Measurements from ENCODE around the gene TPPP2. TPM values are rescaled to one million over a fixed set of nuclear protein-coding genes. Genes with fewer than 3 reads are reported as not detected.

Gene TPPP2
- total RNA-seq, 1 experiment from 2014 or later, result not detected

DNA sequence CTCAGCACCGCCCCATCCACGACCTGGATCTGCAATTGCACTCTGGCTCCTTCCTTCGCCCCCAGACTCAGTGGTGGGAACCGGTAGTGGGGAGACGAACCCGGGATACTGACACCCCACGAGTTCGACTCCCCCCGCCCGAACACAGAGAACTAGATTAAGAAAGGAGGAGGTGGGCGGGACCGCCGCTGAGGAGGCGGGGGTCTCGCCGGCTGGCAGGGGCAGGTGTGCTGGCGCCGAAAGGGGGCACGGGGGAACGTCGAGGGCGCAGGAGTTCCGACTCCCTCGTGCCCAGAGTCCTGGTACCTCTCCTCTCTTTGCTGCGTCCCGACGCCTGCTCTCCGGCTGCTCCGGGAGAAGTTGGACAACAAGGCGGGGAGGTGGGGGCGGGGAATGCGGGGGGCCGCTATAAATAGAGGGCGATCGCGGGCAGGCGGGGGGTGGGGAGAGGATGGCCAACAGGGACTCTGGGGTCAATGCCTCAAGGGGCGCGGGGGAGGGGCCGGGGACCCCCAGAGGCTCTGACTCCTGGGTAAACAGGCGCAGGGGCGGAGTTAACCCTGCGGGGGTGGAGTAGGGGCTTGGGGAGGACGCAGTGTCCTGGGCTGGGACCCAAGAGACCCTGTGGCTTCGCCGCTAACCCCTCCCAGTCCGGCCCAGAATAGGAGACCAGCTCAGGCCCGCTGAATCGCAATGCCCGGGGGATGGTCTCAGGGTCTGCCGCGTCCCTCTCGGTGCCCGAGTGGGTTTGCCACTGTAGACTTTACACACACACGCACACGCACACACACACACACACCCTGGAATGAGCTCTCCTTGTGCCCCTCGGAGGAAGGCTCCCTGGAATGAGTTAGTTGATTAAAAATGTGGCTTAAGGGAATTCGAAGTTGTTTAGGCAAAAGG, 4.4 kb upstream of the TPPP2 start:
- H4K20me1 ChIP-seq (ENCODE audit: insufficient read depth, low read depth, low read length), result 0 out of 2 replicates have a peak, but pooled peaks cover 3% of the 10 kb centered on the region
- H3K9me2 ChIP-seq (replicated peaks; ENCODE audit: insufficient read depth, low read length), result no peaks in the 10 kb centered on the region
- no peak overlapping the region for H3K27ac ChIP-seq (ENCODE audit: low read length)
- no peaks in the 10 kb centered on the region for H3K9me3 ChIP-seq (ENCODE audit: low read length)
- no peaks in the 10 kb centered on the region; the same call in 1 of the 2 replicates for H3K27me3 ChIP-seq (ENCODE audit: low read length)
- no peaks in the 10 kb centered on the region for H3K36me3 ChIP-seq (ENCODE audit: insufficient read depth, low read length)
- no peak for DNase-seq
- no peak overlapping the region for H3K4me2 ChIP-seq (ENCODE audit: low read depth, low read length, poor library complexity, severe bottlenecking)
- H3K79me2 ChIP-seq (ENCODE audit: low read length), result no peaks in the 10 kb centered on the region
- no peak overlapping the region for H2AFZ ChIP-seq (ENCODE audit: low read length)
- no peak overlapping the region for H3K4me3 ChIP-seq (ENCODE audit: low read length)
- no peaks in the 10 kb centered on the region for H3K4me1 ChIP-seq (ENCODE audit: low read length)
- H3K9ac ChIP-seq (ENCODE audit: low read length), result no peak overlapping the region

DNA sequence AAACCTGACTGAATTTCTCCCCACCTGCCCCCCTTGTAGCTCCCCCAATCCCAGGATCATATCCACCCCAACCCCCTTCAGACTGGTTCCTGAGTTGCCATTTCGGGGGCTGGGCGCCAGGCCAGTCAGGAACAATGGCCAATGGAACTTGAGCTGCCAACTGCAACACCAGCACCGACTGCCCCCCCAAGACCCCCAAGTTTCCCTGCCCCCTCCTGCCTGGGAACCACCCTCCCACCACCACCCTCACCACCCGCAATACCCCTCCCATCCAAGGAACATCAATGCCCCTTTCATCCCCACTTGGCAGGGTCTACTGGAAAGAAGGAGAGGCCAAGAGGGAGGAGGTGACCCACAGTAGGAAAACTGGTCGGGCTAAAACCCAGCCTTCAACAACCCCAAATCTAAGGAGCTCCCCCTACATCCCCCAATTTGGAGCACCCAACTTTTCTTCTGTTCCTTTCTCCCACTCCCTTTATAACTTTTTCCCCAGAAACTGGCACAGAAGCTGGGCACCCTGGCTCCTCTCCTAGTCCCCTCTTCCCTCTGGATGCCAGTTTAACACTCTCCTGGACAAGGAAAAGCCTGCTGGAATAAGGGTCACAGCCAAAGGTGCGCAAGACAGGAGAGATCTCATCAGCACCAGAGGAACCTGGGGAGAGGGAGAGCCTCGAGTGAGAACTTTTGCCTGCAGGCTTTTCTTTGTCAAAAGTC, 3.6 kb upstream of the TPPP2 start:
- H3K4me2 ChIP-seq (ENCODE audit: low read depth, low read length, poor library complexity, severe bottlenecking), result no peak overlapping the region
- H3K79me2 ChIP-seq (ENCODE audit: low read length), result no peaks in the 10 kb centered on the region
- no peak overlapping the region for H3K4me3 ChIP-seq (ENCODE audit: low read length)
- no peak overlapping the region for H3K9ac ChIP-seq (ENCODE audit: low read length)
- no peak overlapping the region for H2AFZ ChIP-seq (ENCODE audit: low read length)
- no peaks in the 10 kb centered on the region for H3K9me2 ChIP-seq (replicated peaks; ENCODE audit: insufficient read depth, low read length)
- no peak for DNase-seq
- H3K4me1 ChIP-seq (ENCODE audit: low read length), result no peaks in the 10 kb centered on the region
- no peak overlapping the region for H3K27ac ChIP-seq (ENCODE audit: low read length)
- no peaks in the 10 kb centered on the region for H3K9me3 ChIP-seq (ENCODE audit: low read length)
- H3K27me3 ChIP-seq (ENCODE audit: low read length), result no peaks in the 10 kb centered on the region; the same call in 1 of the 2 replicates
- no peaks in the 10 kb centered on the region for H3K36me3 ChIP-seq (ENCODE audit: insufficient read depth, low read length)
- 0 out of 2 replicates have a peak, but pooled peaks cover 3% of the 10 kb centered on the region for H4K20me1 ChIP-seq (ENCODE audit: insufficient read depth, low read depth, low read length)

DNA sequence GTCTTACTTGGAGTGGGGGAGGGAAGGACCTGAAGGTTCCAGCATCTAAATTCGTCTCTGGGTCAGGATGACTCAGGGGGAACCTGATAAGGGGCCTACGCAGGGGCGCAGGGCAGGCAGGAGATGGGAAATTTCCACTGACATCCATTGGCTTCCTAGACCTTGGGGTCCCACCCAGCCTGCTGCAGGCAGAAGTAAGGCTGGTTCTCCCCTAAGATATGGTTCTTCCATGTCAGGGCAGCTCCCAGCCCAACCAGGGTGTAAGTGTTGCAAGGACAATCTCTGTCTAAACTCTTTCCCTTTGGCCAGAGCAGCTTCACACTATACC, 3.1 kb upstream of the TPPP2 start:
- H4K20me1 ChIP-seq (ENCODE audit: insufficient read depth, low read depth, low read length), result 0 out of 2 replicates have a peak, but pooled peaks cover 3% of the 10 kb centered on the region
- H3K27me3 ChIP-seq (ENCODE audit: low read length), result no peaks in the 10 kb centered on the region
- H3K4me3 ChIP-seq (ENCODE audit: low read length), result no peak overlapping the region
- H3K9me2 ChIP-seq (replicated peaks; ENCODE audit: insufficient read depth, low read length), result no peaks in the 10 kb centered on the region
- H3K9me3 ChIP-seq (ENCODE audit: low read length), result no peaks in the 10 kb centered on the region
- no peak overlapping the region for H2AFZ ChIP-seq (ENCODE audit: low read length)
- no peaks in the 10 kb centered on the region for H3K4me1 ChIP-seq (ENCODE audit: low read length)
- H3K27ac ChIP-seq (ENCODE audit: low read length), result no peak overlapping the region
- no peaks in the 10 kb centered on the region for H3K36me3 ChIP-seq (ENCODE audit: insufficient read depth, low read length)
- H3K9ac ChIP-seq (ENCODE audit: low read length), result no peak overlapping the region
- no peak overlapping the region for H3K4me2 ChIP-seq (ENCODE audit: low read depth, low read length, poor library complexity, severe bottlenecking)
- H3K79me2 ChIP-seq (ENCODE audit: low read length), result no peaks in the 10 kb centered on the region
- DNase-seq, result no peak

DNA sequence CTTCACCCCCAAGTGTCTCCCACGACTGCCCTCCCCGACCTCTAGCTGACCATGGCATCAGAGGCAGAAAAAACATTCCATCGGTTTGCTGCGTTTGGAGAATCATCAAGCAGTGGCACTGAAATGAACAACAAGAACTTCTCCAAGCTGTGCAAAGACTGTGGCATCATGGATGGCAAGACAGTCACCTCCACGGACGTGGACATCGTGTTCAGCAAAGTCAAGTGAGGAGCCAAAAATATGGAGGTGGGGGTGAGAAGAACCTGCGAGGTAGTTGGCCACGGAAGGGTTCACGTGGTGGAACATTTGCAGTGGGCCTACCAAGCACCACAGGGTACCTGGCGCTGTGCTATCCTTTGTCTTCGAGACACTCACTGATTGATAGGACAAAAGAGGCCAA, 514 bp downstream of the TPPP2 start:
- Histone ChIP-seq H3K27me3 (ENCODE audit: low read length) (no peaks in the 10 kb centered on the region), H3K9me2 (replicated peaks; ENCODE audit: insufficient read depth, low read length) (no peaks in the 10 kb centered on the region), H2AFZ (ENCODE audit: low read length) (no peak overlapping the region), H4K20me1 (ENCODE audit: insufficient read depth, low read depth, low read length) (0 out of 2 replicates have a peak, but pooled peaks cover 3% of the 10 kb centered on the region), H3K79me2 (ENCODE audit: low read length) (no peaks in the 10 kb centered on the region), H3K27ac (ENCODE audit: low read length) (no peak overlapping the region), H3K36me3 (ENCODE audit: insufficient read depth, low read length) (no peaks in the 10 kb centered on the region), H3K4me1 (ENCODE audit: low read length) (no peaks in the 10 kb centered on the region), H3K4me3 (ENCODE audit: low read length) (no peak overlapping the region), H3K9me3 (ENCODE audit: low read length) (no peaks in the 10 kb centered on the region), H3K9ac (ENCODE audit: low read length) (no peak overlapping the region), H3K4me2 (ENCODE audit: low read depth, low read length, poor library complexity, severe bottlenecking) (no peak overlapping the region)
- no peak for DNase-seq

DNA sequence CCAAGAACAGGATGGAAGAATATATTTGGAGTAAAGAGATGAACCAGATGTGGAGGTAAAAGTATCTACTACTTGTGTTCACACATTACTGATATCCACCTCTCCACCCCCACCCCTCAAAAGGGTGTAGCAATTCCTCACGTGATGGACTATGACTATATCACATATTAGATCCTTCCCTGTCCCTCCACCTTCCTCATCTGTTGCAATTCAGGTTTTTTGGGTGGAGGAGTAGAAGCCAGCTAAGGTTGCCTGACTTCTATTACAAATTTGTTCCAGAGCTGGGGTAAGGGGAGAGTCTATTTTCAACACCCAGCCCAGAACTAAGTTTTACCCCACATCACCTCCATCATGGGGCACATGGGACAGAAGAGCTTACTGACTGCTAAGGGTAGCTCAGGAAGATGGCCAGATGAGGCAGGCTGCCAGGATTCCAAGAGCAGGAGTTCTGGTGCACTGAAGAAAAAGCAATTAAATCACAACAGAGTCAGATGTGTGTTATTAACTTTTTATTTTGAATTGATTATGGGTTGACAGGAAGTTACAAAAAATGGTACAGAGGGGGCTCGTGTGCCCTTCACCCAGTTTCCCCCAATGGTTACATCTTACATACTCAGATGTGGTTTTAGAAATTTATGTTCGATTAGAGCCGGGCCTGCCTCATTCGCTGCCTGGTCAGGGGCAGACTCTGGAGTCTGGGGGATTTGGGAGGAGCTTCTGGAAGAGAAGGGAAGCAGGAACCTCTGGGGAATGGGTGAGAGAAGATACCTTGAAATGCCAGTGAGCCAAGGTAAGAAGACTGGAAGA, 2.5 kb downstream of the TPPP2 start:
- Histone ChIP-seq H2AFZ (ENCODE audit: low read length) (no peak overlapping the region), H3K9ac (ENCODE audit: low read length) (no peak overlapping the region), H3K27ac (ENCODE audit: low read length) (no peak overlapping the region), H3K9me3 (ENCODE audit: low read length) (no peaks in the 10 kb centered on the region), H3K4me3 (ENCODE audit: low read length) (no peak overlapping the region), H3K4me2 (ENCODE audit: low read depth, low read length, poor library complexity, severe bottlenecking) (no peak overlapping the region), H3K4me1 (ENCODE audit: low read length) (no peaks in the 10 kb centered on the region), H4K20me1 (ENCODE audit: insufficient read depth, low read depth, low read length) (no peaks in the 10 kb centered on the region), H3K36me3 (ENCODE audit: insufficient read depth, low read length) (no peaks in the 10 kb centered on the region), H3K79me2 (ENCODE audit: low read length) (no peaks in the 10 kb centered on the region), H3K27me3 (ENCODE audit: low read length) (no peaks in the 10 kb centered on the region), H3K9me2 (replicated peaks; ENCODE audit: insufficient read depth, low read length) (no peaks in the 10 kb centered on the region)
- DNase-seq, result no peak

DNA sequence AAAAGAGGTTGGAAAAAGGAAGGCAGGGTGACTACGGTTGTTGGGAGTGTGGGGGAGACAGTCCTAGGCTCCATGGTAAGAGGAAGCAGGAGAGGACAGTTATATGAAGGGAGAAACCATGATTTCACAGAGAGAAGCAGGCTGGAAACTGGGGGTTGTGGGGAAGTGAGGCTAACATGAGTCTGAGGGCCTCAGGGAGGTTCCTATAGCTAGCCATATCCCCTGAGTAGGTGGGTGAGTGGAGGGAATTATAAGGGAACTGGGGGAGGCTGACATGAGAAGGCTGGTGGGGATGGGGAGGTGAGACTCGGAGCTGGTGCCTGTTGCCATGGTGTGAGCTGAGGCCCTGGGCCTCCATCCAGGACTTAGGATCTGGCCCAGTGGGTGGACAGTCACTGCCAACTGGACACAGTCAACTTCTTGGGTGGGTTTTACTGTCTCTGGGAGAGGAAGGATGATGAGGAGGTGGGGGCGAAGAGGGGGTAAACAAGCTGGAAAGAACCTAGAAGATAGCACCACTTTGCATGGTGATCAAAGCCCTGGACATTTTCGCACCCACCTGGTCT, 3.2 kb downstream of the TPPP2 start:
- H3K27ac ChIP-seq (ENCODE audit: low read length), result no peak overlapping the region
- no peaks in the 10 kb centered on the region for H3K9me3 ChIP-seq (ENCODE audit: low read length)
- no peaks in the 10 kb centered on the region for H3K79me2 ChIP-seq (ENCODE audit: low read length)
- no peak overlapping the region for H3K4me2 ChIP-seq (ENCODE audit: low read depth, low read length, poor library complexity, severe bottlenecking)
- no peak for DNase-seq
- no peaks in the 10 kb centered on the region for H4K20me1 ChIP-seq (ENCODE audit: insufficient read depth, low read depth, low read length)
- no peak overlapping the region for H2AFZ ChIP-seq (ENCODE audit: low read length)
- H3K9ac ChIP-seq (ENCODE audit: low read length), result no peak overlapping the region
- no peaks in the 10 kb centered on the region for H3K36me3 ChIP-seq (ENCODE audit: insufficient read depth, low read length)
- H3K9me2 ChIP-seq (replicated peaks; ENCODE audit: insufficient read depth, low read length), result no peaks in the 10 kb centered on the region
- no peaks in the 10 kb centered on the region for H3K4me1 ChIP-seq (ENCODE audit: low read length)
- no peak overlapping the region for H3K4me3 ChIP-seq (ENCODE audit: low read length)
- no peaks in the 10 kb centered on the region for H3K27me3 ChIP-seq (ENCODE audit: low read length)

DNA sequence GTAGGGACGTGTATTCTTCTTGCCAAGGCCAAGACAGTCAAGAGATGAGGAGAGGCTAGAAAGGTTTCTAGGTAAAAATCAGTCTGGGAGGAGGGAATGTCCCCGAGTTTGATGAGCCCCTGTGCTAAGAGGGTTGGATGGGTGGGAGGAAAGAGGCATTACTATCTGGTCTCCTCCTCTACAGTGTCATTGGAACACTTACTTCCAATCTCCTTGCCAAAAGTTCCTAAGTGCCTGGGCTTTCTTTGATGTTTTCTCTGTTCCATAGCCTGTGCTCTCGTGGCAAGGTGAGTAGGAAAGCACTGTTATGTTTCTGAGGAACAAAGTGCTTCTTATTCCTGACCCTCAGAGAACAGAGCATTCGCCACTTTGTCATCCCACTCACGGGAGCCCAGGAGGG, 4.7 kb downstream of the TPPP2 start, which contains the start of gene RNASE13:
Gene RNASE13, minus strand, starts transcription at position 101 of the 400 bp plus-strand sequence. CDS start 519 bp downstream, outside the sequence.
- Histone ChIP-seq H3K9me2 (replicated peaks; ENCODE audit: insufficient read depth, low read length) (no peaks in the 10 kb centered on the region), H3K9me3 (ENCODE audit: low read length) (no peaks in the 10 kb centered on the region), H3K36me3 (ENCODE audit: insufficient read depth, low read length) (no peaks in the 10 kb centered on the region), H3K9ac (ENCODE audit: low read length) (no peak within 1 kb of the TSS), H3K27me3 (ENCODE audit: low read length) (no peaks in the 10 kb centered on the region), H4K20me1 (ENCODE audit: insufficient read depth, low read depth, low read length) (no peaks in the 10 kb centered on the region), H3K79me2 (ENCODE audit: low read length) (no peaks in the 10 kb centered on the region), H3K4me2 (ENCODE audit: low read depth, low read length, poor library complexity, severe bottlenecking) (no peak within 1 kb of the TSS), H3K27ac (ENCODE audit: low read length) (no peak within 1 kb of the TSS), H3K4me1 (ENCODE audit: low read length) (no peaks in the 10 kb centered on the region), H3K4me3 (ENCODE audit: low read length) (no peak within 1 kb of the TSS), H2AFZ (ENCODE audit: low read length) (no peak within 1 kb of the TSS)
- no peak for DNase-seq
